Measurements from ENCODE around the gene ANKDD1A.

The ANKDD1A gene

DNA sequence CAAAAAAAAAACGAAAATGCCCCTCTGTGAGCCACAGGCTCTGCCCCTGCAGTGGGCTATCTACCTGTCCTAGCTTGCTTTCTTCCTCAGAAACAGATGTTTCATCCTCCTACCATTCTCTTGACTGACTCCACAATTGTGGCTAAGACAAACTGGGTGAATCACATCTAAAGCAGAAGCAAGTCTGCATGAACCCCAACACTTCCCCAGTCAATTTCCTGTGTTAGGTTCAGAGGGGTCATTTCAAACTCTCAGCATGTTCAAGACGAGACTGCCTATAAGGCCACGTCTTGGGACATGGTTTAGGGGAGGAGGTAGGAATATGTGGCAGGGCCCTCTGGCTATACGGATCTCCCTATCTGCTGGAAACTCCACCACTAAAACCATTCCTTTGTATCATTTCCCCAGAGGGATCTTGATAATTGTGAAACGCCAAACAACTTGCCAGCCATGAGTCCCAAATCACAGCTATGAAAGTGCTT is 28.6 kb upstream of the ANKDD1A start:
- Histone ChIP-seq H2BK15ac (replicated peaks; ENCODE audit: low read depth) (no peak overlapping the region), H3K56ac (ENCODE audit: low read length) (no peak overlapping the region), H3K27me3 (ENCODE audit: insufficient read depth, low read length, poor library complexity) (no peaks in the 10 kb centered on the region), H3K23ac (ENCODE audit: low read length) (no peak overlapping the region), H3K4me2 (ENCODE audit: low read length) (no peak overlapping the region), H3K79me2 (ENCODE audit: control insufficient read depth, insufficient read depth, low read length) (no peaks in the 10 kb centered on the region), H3K36me3 (ENCODE audit: control insufficient read depth, insufficient read depth, low read length) (no peaks in the 10 kb centered on the region), H3K18ac (ENCODE audit: low read length) (no peak overlapping the region), H3K9ac (ENCODE audit: low read length) (no peak overlapping the region), H2AK5ac (ENCODE audit: low read length) (no peak overlapping the region), H3K4me3 (ENCODE audit: low read length) (no peak overlapping the region), H4K5ac (ENCODE audit: low read length) (no peak overlapping the region), H3K27ac (ENCODE audit: low read depth, low read length) (no peak overlapping the region), H3K4ac (ENCODE audit: low read depth, low read length) (no peak overlapping the region), H2BK5ac (ENCODE audit: low read length) (no peak overlapping the region), H4K8ac (ENCODE audit: low read depth, low read length) (no peak overlapping the region), H3K79me1 (ENCODE audit: low read length) (no peaks in the 10 kb centered on the region), H3K4me1 (ENCODE audit: control insufficient read depth, low read depth, low read length) (no peaks in the 10 kb centered on the region), H2BK120ac (ENCODE audit: low read depth, low read length) (no peak overlapping the region)
- no CpG with 5 or more reads among the region's 5 CpGs for WGBS (ENCODE audit: extremely low coverage, insufficient coverage, low lambda C conversion rate)
- no peak for DNase-seq

DNA sequence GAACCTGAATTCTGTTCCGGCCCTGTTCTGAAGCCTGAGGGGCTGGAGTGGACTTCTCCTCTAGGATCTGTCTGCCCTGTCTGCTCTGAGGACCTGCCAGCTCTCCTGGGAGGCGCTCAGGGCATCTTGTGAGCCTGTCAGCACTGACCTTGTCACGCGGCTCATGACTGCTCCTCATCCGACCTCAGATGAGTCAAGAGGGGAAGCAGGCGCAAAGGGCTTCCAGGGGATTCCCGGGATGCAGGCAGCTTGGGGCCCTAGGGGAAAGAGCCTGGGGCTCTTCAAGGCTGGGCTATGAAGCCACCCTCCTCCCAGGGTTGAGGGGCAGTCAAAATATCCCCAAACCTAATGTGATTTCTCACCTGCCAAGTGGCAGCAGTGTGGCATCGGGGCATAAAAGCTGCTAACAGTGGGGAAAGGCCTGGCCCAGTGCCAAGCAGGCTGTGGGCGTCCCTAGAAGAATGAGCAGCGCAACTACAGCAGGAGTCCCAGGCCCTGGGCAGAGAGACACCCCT is 27.6 kb upstream of the ANKDD1A start:
- Histone ChIP-seq H2AK5ac (ENCODE audit: low read length) (no peak overlapping the region), H3K9ac (ENCODE audit: low read length) (no peak overlapping the region)
- no peak for DNase-seq

DNA sequence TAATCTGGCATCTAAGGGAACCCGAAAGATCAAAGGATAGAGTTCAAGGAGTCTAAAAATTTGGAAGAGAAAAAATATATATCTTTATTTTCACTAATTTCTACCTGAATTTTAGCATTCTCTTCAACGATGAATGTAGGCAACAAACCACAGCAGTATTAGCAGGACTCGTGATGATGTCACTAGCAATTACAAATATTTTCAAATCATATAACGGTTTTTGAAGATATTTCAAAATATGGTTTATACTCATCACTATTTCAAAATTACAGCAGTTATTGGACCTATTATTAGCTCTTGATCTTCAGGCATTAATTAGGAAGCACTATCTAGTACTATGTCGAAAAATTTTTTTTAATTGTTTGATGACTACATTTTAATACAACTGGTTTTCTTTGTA is 27.0 kb upstream of the ANKDD1A start:
- no peak overlapping the region for H3K4me3 ChIP-seq (ENCODE audit: low read length)
- WGBS (ENCODE audit: extremely low coverage, insufficient coverage, low lambda C conversion rate): no CpG with 5 or more reads among the region's 5 CpGs
- H2BK5ac ChIP-seq (ENCODE audit: low read length): no peak overlapping the region

More for the DNA sequence above, 27.6 kb upstream of the ANKDD1A start:
- Histone ChIP-seq H3K56ac (ENCODE audit: low read length) (no peak overlapping the region), H2BK120ac (ENCODE audit: low read depth, low read length) (no peak overlapping the region), H3K27ac (ENCODE audit: low read depth, low read length) (no peak overlapping the region), H4K5ac (ENCODE audit: low read length) (no peak overlapping the region), H3K18ac (ENCODE audit: low read length) (no peak overlapping the region), H3K4ac (ENCODE audit: low read depth, low read length) (no peak overlapping the region), H3K4me3 (ENCODE audit: low read length) (no peak overlapping the region), H2BK5ac (ENCODE audit: low read length) (no peak overlapping the region), H3K27me3 (ENCODE audit: insufficient read depth, low read length, poor library complexity) (no peaks in the 10 kb centered on the region), H3K79me1 (ENCODE audit: low read length) (no peaks in the 10 kb centered on the region), H3K4me2 (ENCODE audit: low read length) (no peak overlapping the region), H4K8ac (ENCODE audit: low read depth, low read length) (no peak overlapping the region), H3K79me2 (ENCODE audit: control insufficient read depth, insufficient read depth, low read length) (no peaks in the 10 kb centered on the region), H3K36me3 (ENCODE audit: control insufficient read depth, insufficient read depth, low read length) (no peaks in the 10 kb centered on the region), H3K23ac (ENCODE audit: low read length) (no peak overlapping the region), H3K4me1 (ENCODE audit: control insufficient read depth, low read depth, low read length) (no peaks in the 10 kb centered on the region), H2BK15ac (replicated peaks; ENCODE audit: low read depth) (no peak overlapping the region)
- no CpG with 5 or more reads among the region's 10 CpGs for WGBS (ENCODE audit: extremely low coverage, insufficient coverage, low lambda C conversion rate)

DNA sequence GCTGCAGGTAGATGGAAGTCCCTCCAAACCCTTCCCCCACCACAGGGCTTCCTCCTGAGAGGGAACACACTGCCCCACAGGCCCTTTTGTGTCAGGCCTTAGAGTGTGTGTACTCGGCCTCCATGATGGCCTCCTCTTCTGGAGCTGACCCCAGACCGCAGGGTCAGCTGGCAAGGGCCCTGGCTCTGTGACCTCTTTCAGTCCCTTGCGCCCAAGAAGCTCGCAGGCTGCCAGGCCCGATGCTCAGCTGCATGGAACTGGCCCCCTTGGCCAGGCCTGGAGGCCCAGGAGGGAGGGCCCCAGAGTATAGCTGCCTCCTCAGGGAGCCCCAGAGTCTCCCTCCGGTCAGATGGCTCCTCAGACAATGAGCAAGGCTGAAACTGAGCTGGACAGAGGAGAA is 23.4 kb upstream of the ANKDD1A start:
- no peak overlapping the region for H3K4me2 ChIP-seq (ENCODE audit: low read length)
- no peak overlapping the region for H3K4ac ChIP-seq (ENCODE audit: low read depth, low read length)
- no peak overlapping the region for H3K4me3 ChIP-seq (ENCODE audit: low read length)
- no peak overlapping the region for H3K27ac ChIP-seq (ENCODE audit: low read depth, low read length)
- H2BK5ac ChIP-seq (ENCODE audit: low read length): no peak overlapping the region
- H4K5ac ChIP-seq (ENCODE audit: low read length): no peak overlapping the region
- H2BK15ac ChIP-seq (replicated peaks; ENCODE audit: low read depth): no peak overlapping the region
- H3K79me1 ChIP-seq (ENCODE audit: low read length): no peaks in the 10 kb centered on the region
- no peak for DNase-seq
- no peaks in the 10 kb centered on the region for H3K27me3 ChIP-seq (ENCODE audit: insufficient read depth, low read length, poor library complexity)
- H3K56ac ChIP-seq (ENCODE audit: low read length): no peak overlapping the region
- no peak overlapping the region for H3K23ac ChIP-seq (ENCODE audit: low read length)
- no peaks in the 10 kb centered on the region for H3K79me2 ChIP-seq (ENCODE audit: control insufficient read depth, insufficient read depth, low read length)
- no peaks in the 10 kb centered on the region for H3K36me3 ChIP-seq (ENCODE audit: control insufficient read depth, insufficient read depth, low read length)
- H3K4me1 ChIP-seq (ENCODE audit: control insufficient read depth, low read depth, low read length): no peaks in the 10 kb centered on the region
- no peak overlapping the region for H4K8ac ChIP-seq (ENCODE audit: low read depth, low read length)
- H3K18ac ChIP-seq (ENCODE audit: low read length): no peak overlapping the region
- no peak overlapping the region for H2AK5ac ChIP-seq (ENCODE audit: low read length)
- no CpG with 5 or more reads among the region's 6 CpGs for WGBS (ENCODE audit: extremely low coverage, insufficient coverage, low lambda C conversion rate)
- H2BK120ac ChIP-seq (ENCODE audit: low read depth, low read length): no peak overlapping the region
- no peak overlapping the region for H3K9ac ChIP-seq (ENCODE audit: low read length)

More for the DNA sequence above, 27.0 kb upstream of the ANKDD1A start:
- Histone ChIP-seq H2BK15ac (replicated peaks; ENCODE audit: low read depth) (no peak overlapping the region), H2AK5ac (ENCODE audit: low read length) (no peak overlapping the region), H3K27me3 (ENCODE audit: insufficient read depth, low read length, poor library complexity) (no peaks in the 10 kb centered on the region), H4K8ac (ENCODE audit: low read depth, low read length) (no peak overlapping the region), H2BK120ac (ENCODE audit: low read depth, low read length) (no peak overlapping the region), H3K27ac (ENCODE audit: low read depth, low read length) (no peak overlapping the region), H3K79me1 (ENCODE audit: low read length) (no peaks in the 10 kb centered on the region), H3K36me3 (ENCODE audit: control insufficient read depth, insufficient read depth, low read length) (no peaks in the 10 kb centered on the region), H3K56ac (ENCODE audit: low read length) (no peak overlapping the region), H3K9ac (ENCODE audit: low read length) (no peak overlapping the region), H3K4me2 (ENCODE audit: low read length) (no peak overlapping the region), H4K5ac (ENCODE audit: low read length) (no peak overlapping the region), H3K4me1 (ENCODE audit: control insufficient read depth, low read depth, low read length) (no peaks in the 10 kb centered on the region), H3K79me2 (ENCODE audit: control insufficient read depth, insufficient read depth, low read length) (no peaks in the 10 kb centered on the region), H3K4ac (ENCODE audit: low read depth, low read length) (no peak overlapping the region), H3K23ac (ENCODE audit: low read length) (no peak overlapping the region), H3K18ac (ENCODE audit: low read length) (no peak overlapping the region)
- no peak for DNase-seq

DNA sequence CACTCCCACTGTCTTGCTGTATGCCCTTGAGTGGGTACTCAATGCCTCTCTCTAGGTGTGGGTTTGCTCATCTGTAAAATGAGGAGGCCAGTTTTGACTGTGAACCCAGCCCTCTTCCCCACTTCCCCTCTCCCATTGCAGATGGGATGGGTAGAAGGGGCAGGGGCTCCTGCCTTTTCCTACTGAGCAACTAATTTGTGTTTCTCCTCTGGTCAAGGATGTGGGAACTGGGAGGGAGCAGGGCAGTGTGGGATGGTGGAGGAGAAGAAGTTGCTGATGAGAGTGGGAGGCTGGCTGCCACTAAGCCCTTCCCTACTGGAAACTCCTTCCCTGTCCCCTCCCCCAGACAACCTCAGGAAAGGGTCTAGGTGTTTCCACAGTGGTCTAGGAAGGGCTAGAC is 20.1 kb upstream of the ANKDD1A start:
- H2BK5ac ChIP-seq (ENCODE audit: low read length): no peak overlapping the region
- no peak overlapping the region for H3K4me3 ChIP-seq (ENCODE audit: low read length)
- H3K36me3 ChIP-seq (ENCODE audit: control insufficient read depth, insufficient read depth, low read length): no peaks in the 10 kb centered on the region
- no peak overlapping the region for H2BK120ac ChIP-seq (ENCODE audit: low read depth, low read length)
- no peak overlapping the region for H3K9ac ChIP-seq (ENCODE audit: low read length)
- H3K18ac ChIP-seq (ENCODE audit: low read length): no peak overlapping the region
- no peak overlapping the region for H3K23ac ChIP-seq (ENCODE audit: low read length)
- no peak overlapping the region for H3K56ac ChIP-seq (ENCODE audit: low read length)
- H2BK15ac ChIP-seq (replicated peaks; ENCODE audit: low read depth): no peak overlapping the region
- H4K5ac ChIP-seq (ENCODE audit: low read length): no peak overlapping the region
- H3K27me3 ChIP-seq (ENCODE audit: insufficient read depth, low read length, poor library complexity): no peaks in the 10 kb centered on the region
- no peak overlapping the region for H3K4ac ChIP-seq (ENCODE audit: low read depth, low read length)
- no peak overlapping the region for H4K8ac ChIP-seq (ENCODE audit: low read depth, low read length)
- no peaks in the 10 kb centered on the region for H3K79me2 ChIP-seq (ENCODE audit: control insufficient read depth, insufficient read depth, low read length)
- no peaks in the 10 kb centered on the region for H3K79me1 ChIP-seq (ENCODE audit: low read length)
- DNase-seq: no peak
- no peak overlapping the region for H3K27ac ChIP-seq (ENCODE audit: low read depth, low read length)
- H2AK5ac ChIP-seq (ENCODE audit: low read length): no peak overlapping the region
- peaks cover 3% of the 10 kb centered on the region for H3K4me1 ChIP-seq (ENCODE audit: control insufficient read depth, low read depth, low read length)
- H3K4me2 ChIP-seq (ENCODE audit: low read length): no peak overlapping the region

DNA sequence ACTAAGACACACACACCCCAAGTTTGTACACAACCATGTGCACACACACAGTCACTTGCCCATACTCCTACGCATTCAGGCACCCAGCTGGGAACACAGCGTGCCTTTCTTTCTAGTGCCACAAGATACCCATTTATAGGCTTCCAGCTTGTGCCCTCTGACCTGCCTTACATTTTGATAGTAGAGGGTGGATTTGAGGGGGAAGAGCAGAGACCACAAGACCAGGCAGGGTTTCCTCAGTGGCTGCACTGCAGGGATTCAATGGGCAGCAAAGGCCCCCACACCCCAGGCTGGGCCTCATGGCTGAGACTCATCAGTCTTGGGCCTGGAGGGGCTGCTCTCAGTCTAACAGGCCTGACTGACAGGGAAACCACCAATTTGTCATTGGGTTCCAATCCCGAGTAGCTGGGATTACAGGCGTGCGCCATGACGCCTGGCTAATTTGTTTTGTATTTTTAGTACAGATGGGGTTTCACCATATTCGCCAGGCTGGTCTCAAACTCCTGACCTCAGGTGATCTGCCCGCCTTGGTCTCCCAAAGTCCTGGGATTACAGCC is 18.8 kb upstream of the ANKDD1A start:
- Histone ChIP-seq H3K27ac (ENCODE audit: low read depth, low read length) (no peak overlapping the region), H3K4me3 (ENCODE audit: low read length) (no peak overlapping the region), H4K8ac (ENCODE audit: low read depth, low read length) (no peak overlapping the region), H3K79me2 (ENCODE audit: control insufficient read depth, insufficient read depth, low read length) (no peaks in the 10 kb centered on the region), H2BK120ac (ENCODE audit: low read depth, low read length) (no peak overlapping the region), H3K56ac (ENCODE audit: low read length) (no peak overlapping the region), H3K18ac (ENCODE audit: low read length) (no peak overlapping the region), H2BK5ac (ENCODE audit: low read length) (no peak overlapping the region), H3K9ac (ENCODE audit: low read length) (no peak overlapping the region), H3K79me1 (ENCODE audit: low read length) (no peaks in the 10 kb centered on the region), H3K36me3 (ENCODE audit: control insufficient read depth, insufficient read depth, low read length) (no peaks in the 10 kb centered on the region), H3K4ac (ENCODE audit: low read depth, low read length) (no peak overlapping the region), H2BK15ac (replicated peaks; ENCODE audit: low read depth) (no peak overlapping the region), H2AK5ac (ENCODE audit: low read length) (no peak overlapping the region), H4K5ac (ENCODE audit: low read length) (no peak overlapping the region), H3K27me3 (ENCODE audit: insufficient read depth, low read length, poor library complexity) (no peaks in the 10 kb centered on the region), H3K4me1 (ENCODE audit: control insufficient read depth, low read depth, low read length) (peaks cover 3% of the 10 kb centered on the region), H3K4me2 (ENCODE audit: low read length) (no peak overlapping the region), H3K23ac (ENCODE audit: low read length) (no peak overlapping the region)
- no CpG with 5 or more reads among the region's 8 CpGs for WGBS (ENCODE audit: extremely low coverage, insufficient coverage, low lambda C conversion rate)
- no peak for DNase-seq
